Hepatocyte (in vitro differentiated cells): ENCODE measurements around the gene SEMA5B.

ENCODE experiments used
- EZH2phosphoT487 ChIP-seq: fragments of 200-600 bp; sonication (generic); IDR thresholded peaks from one replicate; pipeline ENCODE4 v1.6.1; 2018; ENCODE audit warnings: antibody characterized with exemption, mild to moderate bottlenecking, low read depth, moderate library complexity; ENCODE audit not compliant: unreplicated experiment, severe bottlenecking
- TF ChIP-seq, protein P1 (sequence below): fragments of 200-600 bp; sonication (generic); IDR thresholded peaks from 2 replicates; pipeline ENCODE4 v1.5.1; 2016; ENCODE audit warnings: antibody characterized with exemption, mild to moderate bottlenecking; ENCODE audit not compliant: poor library complexity

GRCh38 chr3:123060054-123060453, 32.5 kb upstream of the SEMA5B start:
- TF ChIP-seq, protein P1, sequence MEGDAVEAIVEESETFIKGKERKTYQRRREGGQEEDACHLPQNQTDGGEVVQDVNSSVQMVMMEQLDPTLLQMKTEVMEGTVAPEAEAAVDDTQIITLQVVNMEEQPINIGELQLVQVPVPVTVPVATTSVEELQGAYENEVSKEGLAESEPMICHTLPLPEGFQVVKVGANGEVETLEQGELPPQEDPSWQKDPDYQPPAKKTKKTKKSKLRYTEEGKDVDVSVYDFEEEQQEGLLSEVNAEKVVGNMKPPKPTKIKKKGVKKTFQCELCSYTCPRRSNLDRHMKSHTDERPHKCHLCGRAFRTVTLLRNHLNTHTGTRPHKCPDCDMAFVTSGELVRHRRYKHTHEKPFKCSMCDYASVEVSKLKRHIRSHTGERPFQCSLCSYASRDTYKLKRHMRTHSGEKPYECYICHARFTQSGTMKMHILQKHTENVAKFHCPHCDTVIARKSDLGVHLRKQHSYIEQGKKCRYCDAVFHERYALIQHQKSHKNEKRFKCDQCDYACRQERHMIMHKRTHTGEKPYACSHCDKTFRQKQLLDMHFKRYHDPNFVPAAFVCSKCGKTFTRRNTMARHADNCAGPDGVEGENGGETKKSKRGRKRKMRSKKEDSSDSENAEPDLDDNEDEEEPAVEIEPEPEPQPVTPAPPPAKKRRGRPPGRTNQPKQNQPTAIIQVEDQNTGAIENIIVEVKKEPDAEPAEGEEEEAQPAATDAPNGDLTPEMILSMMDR, result no peak
- TF ChIP-seq EZH2phosphoT487, result no peak
